ENCODE measurements around the gene SLC7A6.
"Not testable (repeated sequence)": the region's sequence is repeated elsewhere in the genome, so short reads cannot be mapped to it uniquely, and the experiment has no call there.

Gene SLC7A6

DNA sequence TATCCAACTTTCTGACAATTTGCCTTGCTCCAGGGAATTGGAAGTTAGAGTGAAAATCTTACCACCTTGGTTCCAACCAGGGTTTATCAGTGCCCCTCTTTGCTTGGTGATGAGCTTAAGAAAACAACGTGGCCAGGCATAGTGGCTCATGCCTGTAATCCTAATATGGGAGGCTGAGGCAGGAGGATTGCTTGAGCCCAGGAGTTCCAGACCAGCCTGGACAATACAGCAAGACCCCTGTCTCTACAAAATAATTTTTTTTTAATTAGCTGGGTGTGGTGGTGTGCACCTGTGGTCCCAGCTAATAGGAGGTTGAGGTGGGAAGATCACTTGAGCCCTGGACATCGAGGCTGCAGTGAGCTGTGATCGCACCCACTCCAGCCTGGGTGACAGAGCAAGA, 21.4 kb downstream of the SLC7A6 start:
- ATAC-seq (replicated peaks), result no peak
- DNase-seq, result no peak
- Mint-ChIP-seq H3K27ac (peak overlapping the region; percentile 85 to 88), H3K4me3 (peak overlapping the region; percentile 61 to 79), H3K27me3 (no peaks in the 10 kb centered on the region), H3K36me3 (ENCODE audit: insufficient read depth) (peaks cover 43% of the 10 kb centered on the region), H3K9me3 (no peaks in the 10 kb centered on the region), H3K4me1 (ENCODE audit: low read depth in 2 of 2) (peaks cover 67 to 78% of the 10 kb centered on the region in 2 donors)

DNA sequence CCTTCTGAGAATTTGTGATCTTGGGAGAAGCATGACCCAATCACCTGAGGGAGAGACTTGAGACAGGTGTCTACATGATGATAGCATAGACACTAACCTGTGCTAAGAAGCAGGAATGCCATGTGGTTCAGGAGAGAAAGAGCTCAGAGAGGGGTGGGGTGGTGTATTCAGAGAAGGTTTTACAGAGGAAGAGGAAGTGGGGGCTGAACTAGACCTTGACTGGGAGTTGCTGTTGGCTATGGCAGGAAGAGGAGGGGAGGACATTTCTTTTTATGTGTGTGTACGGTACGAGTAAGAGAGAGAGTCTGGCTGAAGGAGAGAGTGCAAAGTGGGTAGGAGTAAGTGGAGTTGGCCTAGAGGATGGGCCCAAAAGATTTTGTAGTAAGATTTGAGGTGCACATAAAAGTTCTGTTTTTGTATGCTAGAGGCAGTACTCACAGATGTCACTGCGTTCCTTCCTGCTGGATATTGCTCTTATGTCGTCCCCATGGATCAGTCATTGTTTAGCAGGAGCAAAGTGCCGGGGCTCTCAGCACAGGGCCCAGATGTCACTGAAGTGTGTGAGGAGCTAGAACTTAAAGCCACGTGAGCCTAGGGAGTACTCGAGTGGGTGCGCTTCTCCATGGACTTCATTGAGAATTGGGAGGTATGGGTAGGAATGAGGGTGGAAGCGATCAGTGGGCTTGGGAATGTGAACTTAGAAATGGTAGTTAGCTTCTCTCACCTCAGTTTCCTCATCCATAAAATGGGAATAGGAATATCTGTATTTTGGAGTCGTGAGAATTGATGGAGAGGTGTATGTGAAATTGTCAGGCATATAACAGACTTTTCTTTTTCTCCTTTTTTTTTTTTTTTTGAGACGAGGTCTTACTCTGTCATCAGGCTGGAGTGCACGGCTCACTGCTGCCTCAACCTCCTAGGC, 22.1 kb downstream of the SLC7A6 start:
- H3K27ac Mint-ChIP-seq, result peak overlapping the region; percentile 85 to 88
- ATAC-seq (replicated peaks) (peak; percentile 52), DNase-seq (no peak)
- H3K4me1 Mint-ChIP-seq (ENCODE audit: low read depth in 2 of 2), result peaks cover 65 to 82% of the 10 kb centered on the region in 2 donors
- H3K4me3 Mint-ChIP-seq, result peak overlapping the region; percentile 61 to 79
- H3K9me3 Mint-ChIP-seq, result no peaks in the 10 kb centered on the region
- peaks cover 37% of the 10 kb centered on the region for H3K36me3 Mint-ChIP-seq (ENCODE audit: insufficient read depth)
- H3K27me3 Mint-ChIP-seq, result no peaks in the 10 kb centered on the region

DNA sequence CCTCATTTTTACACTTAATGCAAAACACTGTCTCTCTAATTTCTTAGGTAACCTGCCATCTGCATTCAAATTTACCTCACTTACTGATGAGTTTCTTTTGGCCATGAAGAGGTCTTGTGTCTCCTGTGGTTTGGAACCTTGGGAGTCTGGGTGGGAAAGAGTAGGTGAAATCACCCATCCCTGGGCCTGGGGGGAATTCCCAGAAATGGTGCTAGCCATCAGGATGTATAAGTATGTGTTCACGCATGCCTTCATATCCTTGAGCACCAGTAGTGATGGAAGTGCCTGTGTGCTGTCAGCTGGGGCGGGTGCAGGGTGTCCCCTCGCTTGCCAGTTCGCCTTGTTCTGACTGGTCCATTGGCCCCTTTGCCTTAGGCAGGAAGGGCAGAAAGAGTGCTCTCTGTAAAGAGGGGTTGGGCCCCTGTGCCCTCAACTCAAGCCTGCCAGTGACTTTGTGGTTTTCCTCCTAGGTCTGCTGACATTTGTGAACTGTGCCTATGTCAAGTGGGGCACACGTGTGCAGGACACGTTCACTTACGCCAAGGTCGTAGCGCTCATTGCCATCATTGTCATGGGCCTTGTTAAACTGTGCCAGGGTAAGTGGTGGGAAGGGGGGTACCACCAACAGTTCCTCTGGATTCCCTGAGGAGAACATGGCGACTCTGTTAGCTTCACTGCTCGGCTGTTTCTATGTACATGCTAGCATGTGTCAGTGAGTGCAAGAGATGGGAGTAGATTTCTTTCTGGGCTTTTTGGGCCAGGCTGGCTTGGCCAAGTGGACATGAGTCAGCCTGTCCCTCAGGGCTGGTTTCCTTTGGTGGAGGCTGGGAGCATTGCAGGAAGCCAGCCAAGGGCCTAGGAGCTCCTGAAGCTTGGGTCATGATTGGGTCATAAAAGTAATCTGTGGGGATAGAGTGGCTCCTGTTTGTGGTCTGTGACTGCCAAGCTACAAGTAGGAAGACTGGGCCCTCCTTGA, 23.2 kb downstream of the SLC7A6 start:
- Mint-ChIP-seq H3K36me3 (ENCODE audit: insufficient read depth) (peaks cover 39% of the 10 kb centered on the region), H3K27me3 (no peaks in the 10 kb centered on the region), H3K4me3 (peak overlapping the region; percentile 61 to 79), H3K4me1 (ENCODE audit: low read depth in 2 of 2) (peaks cover 69 to 84% of the 10 kb centered on the region in 2 donors), H3K9me3 (no peaks in the 10 kb centered on the region), H3K27ac (peak overlapping the region; percentile 85 to 88)
- ATAC-seq (replicated peaks) (peak; percentile 60), DNase-seq (peak in 2 of 3 experiments; percentile 20 to 33)

DNA sequence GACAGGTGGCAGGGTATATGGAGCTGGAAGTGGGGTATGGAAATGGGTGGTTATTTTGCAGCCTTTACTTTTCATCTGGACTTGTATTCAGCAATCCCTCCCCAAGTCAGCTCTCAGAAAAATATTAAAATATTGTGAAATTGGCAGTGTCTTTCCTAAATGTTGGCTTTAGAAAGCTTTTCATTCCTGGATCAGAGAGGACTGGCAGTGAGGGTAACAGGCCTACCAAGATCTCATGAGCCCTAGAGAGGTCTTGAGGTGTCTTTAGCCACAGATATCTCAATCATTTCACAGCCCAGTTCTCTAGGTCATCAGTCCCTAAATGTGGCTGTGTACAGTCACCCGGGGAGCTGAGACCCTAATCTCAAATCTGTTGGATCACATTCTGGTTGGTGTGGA, 23.9 kb downstream of the SLC7A6 start:
- Mint-ChIP-seq H3K36me3 (ENCODE audit: insufficient read depth) (peaks cover 43% of the 10 kb centered on the region), H3K4me1 (ENCODE audit: low read depth in 2 of 2) (peaks cover 64 to 81% of the 10 kb centered on the region in 2 donors), H3K27me3 (no peaks in the 10 kb centered on the region), H3K4me3 (peak overlapping the region; percentile 61 to 79), H3K9me3 (no peaks in the 10 kb centered on the region), H3K27ac (peak overlapping the region; percentile 85 to 88)
- ATAC-seq (replicated peaks) (no peak), DNase-seq (no peak)

DNA sequence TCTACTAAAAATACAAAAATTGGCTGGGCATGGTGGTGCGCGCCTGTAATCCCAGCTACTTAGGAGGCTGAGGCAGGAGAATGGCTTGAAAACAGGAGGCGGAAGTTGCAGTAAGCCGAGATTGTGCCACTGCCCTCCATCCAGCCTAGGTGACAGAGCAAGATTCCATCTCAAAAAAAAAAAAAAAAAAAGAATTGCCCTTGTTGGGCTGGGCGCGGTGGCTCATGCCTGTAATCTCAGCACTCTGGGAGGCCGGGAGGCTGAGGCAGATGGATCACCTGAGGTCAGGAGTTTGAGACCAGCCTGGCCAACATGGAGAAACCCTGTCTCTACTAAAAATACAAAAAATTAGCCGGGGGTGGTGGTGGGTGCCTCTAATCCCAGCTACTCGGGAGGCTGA, 24.5 kb downstream of the SLC7A6 start:
- Mint-ChIP-seq H3K4me1 (ENCODE audit: low read depth in 2 of 2) (peaks cover 62 to 75% of the 10 kb centered on the region in 2 donors), H3K27ac (peak overlapping the region; percentile 88 to 90), H3K36me3 (ENCODE audit: insufficient read depth) (peaks cover 47% of the 10 kb centered on the region), H3K4me3 (peak overlapping the region; percentile 52 to 57)
- not testable (repeated sequence) for ATAC-seq (replicated peaks); DNase-seq; H3K9me3 Mint-ChIP-seq; H3K27me3 Mint-ChIP-seq

DNA sequence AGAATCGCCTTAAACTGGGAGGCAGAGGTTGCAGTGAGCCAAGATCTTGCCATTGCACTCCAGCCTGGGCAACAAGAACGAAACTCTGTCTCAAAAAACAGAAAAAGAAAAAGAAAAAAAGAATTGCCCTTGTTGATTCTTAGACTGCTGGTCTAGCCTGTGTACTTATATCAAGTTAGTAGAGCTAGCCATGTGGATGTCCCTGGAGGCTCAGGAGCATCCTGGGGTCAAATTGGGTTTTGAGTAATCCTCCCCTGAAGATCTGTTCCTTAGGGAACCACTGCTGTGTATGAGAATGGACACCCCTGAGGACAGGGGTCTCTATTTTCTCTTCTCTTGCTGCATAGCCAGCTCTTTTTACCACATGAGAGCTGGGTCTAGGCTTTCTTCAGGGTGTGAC, 24.9 kb downstream of the SLC7A6 start:
- ATAC-seq (replicated peaks) (no peak), DNase-seq (no peak)
- no peaks in the 10 kb centered on the region for H3K9me3 Mint-ChIP-seq
- peaks cover 63 to 73% of the 10 kb centered on the region in 2 donors for H3K4me1 Mint-ChIP-seq (ENCODE audit: low read depth in 2 of 2)
- H3K36me3 Mint-ChIP-seq (ENCODE audit: insufficient read depth), result peaks cover 49% of the 10 kb centered on the region
- H3K27me3 Mint-ChIP-seq, result no peaks in the 10 kb centered on the region
- H3K27ac Mint-ChIP-seq, result peak overlapping the region; percentile 88 to 90
- peak overlapping the region; percentile 52 to 57 for H3K4me3 Mint-ChIP-seq

DNA sequence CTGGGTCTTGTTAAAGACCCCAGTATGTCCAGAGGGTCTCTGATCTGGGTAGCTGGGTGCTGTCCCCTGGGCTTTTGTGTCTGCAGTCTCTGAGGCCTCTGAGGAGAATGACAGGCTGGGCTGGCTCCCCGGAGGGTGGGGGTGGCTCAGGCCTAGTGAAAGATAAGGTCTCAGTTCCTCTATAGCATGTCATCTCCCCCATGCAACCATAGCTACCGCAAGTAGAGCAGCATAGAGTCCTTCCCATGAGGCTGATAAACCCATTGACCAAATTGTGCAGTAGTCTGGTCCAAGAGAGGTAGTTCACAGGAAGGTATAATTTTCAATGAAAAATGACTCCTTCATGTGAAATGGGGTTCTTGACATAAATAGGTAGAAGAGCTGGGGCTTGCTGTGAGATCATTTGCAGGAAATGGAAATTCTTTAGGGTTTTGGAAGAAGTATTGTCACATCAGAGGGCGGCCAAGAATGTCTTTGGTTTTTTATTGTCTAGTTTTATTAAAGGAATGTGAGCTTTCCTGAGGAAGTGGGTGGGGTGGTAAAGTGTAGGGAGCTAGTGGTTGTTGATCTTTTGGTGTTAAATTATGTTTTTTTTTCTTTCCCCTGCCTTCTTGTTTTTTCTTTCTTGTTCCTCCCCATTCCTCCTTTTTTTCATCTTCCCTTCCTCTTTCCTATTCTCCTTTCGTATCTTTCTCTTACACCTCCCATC, 25.4 kb downstream of the SLC7A6 start:
- no peaks in the 10 kb centered on the region for H3K9me3 Mint-ChIP-seq
- DNase-seq, result peak; percentile 15 to 42 (median 33)
- H3K4me1 Mint-ChIP-seq (ENCODE audit: low read depth in 2 of 2), result peaks cover 61 to 70% of the 10 kb centered on the region in 2 donors

DNA sequence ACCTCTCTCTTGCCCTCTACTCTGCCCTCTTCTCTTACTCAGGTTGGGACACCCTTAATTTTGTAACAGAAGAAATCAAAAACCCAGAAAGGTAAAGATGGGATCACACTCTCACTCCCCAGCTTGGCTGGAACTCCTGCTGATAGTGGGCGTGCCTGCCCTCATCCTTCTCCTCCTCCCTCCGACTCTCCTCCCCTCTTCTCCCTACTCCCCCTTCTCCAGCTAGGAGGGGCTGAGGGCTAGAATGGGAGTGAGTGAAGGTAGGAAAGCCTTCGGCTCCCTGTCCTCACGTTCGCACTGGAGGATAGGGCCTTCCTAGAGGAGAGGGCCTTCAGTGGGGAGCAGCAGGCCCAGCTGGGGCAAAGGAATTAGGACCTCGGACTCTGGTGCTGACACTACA, 26.1 kb downstream of the SLC7A6 start:
- H3K27ac Mint-ChIP-seq, result peak overlapping the region; percentile 88 to 90
- no peaks in the 10 kb centered on the region for H3K27me3 Mint-ChIP-seq
- no peaks in the 10 kb centered on the region for H3K9me3 Mint-ChIP-seq
- H3K36me3 Mint-ChIP-seq (ENCODE audit: insufficient read depth), result peaks cover 58% of the 10 kb centered on the region
- peak overlapping the region; percentile 52 to 57 for H3K4me3 Mint-ChIP-seq
- H3K4me1 Mint-ChIP-seq (ENCODE audit: low read depth in 2 of 2), result peaks cover 57 to 65% of the 10 kb centered on the region in 2 donors
- ATAC-seq (replicated peaks) (no peak), DNase-seq (no peak)

More for the DNA sequence above, 25.4 kb downstream of the SLC7A6 start:
- Mint-ChIP-seq H3K27me3 (no peaks in the 10 kb centered on the region), H3K36me3 (ENCODE audit: insufficient read depth) (peaks cover 52% of the 10 kb centered on the region), H3K27ac (peak overlapping the region; percentile 88 to 90), H3K4me3 (peak overlapping the region; percentile 52 to 57)
- peak; percentile 73 for ATAC-seq (replicated peaks)

DNA sequence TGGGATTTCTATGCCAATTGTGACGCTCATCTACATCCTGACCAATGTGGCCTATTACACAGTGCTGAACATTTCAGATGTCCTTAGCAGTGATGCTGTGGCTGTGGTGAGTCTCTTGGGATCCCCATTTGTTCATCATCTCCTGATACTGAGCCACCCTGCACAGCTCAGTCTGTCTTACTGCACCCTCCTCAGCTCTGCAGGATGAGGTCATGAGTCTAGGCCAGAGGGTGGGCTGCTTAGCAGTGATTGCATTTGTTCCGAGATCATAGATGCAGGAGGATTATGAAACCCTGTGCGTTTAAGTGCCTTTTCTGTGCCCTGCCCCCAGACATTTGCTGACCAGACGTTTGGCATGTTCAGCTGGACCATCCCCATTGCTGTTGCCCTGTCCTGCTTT, 26.9 kb downstream of the SLC7A6 start:
- ATAC-seq (replicated peaks) (no peak), DNase-seq (no peak)
- no peaks in the 10 kb centered on the region for H3K9me3 Mint-ChIP-seq
- peak overlapping the region; percentile 63 to 74 for H3K27ac Mint-ChIP-seq
- peak overlapping the region; percentile 14 to 52 for H3K4me3 Mint-ChIP-seq
- H3K27me3 Mint-ChIP-seq, result no peaks in the 10 kb centered on the region
- H3K4me1 Mint-ChIP-seq (ENCODE audit: low read depth in 2 of 2), result peaks cover 54 to 57% of the 10 kb centered on the region in 2 donors
- peaks cover 66% of the 10 kb centered on the region for H3K36me3 Mint-ChIP-seq (ENCODE audit: insufficient read depth)

DNA sequence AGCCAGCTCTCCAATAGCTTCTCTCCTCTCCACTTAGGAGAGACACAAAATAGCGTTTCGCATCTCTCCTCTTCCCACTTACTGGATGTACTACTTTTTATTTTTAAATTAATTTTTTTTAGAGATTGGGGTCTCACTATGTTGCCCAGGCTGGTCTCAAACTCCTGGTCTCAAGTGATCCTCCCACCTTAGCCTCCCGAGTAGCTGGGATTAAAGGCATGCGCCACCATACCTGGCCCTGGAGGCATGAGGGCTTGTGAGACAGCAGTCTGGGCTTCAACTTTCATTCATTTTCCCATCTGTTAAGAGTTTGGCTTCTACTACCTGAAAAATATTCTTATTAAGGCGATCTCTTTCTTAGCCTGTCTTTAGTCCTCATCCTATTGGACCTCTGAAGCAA, 28.1 kb downstream of the SLC7A6 start:
- Mint-ChIP-seq H3K36me3 (ENCODE audit: insufficient read depth) (peaks cover 72% of the 10 kb centered on the region), H3K27me3 (no peaks in the 10 kb centered on the region), H3K4me1 (ENCODE audit: low read depth in 2 of 2) (peaks cover 45 to 47% of the 10 kb centered on the region in 2 donors), H3K9me3 (no peaks in the 10 kb centered on the region), H3K4me3 (no peak overlapping the region), H3K27ac (peak overlapping the region; percentile 63 to 74)
- no peak for ATAC-seq (replicated peaks)
- no peak for DNase-seq

DNA sequence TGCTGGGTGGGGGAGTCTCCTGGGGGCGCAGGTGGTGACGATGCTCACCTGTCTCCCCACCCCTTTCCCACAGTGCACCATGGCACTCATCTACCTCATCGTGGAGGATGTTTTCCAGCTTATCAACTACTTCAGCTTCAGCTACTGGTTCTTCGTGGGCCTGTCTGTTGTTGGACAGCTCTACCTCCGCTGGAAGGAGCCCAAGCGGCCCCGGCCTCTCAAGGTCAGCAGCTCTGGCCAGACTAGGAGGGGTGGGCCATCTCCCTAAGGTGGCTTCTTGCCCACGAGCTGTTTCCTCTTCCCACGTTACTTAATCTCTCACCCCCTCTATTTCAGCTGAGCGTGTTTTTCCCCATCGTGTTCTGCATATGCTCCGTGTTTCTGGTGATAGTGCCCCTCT, 32.0 kb downstream of the SLC7A6 start:
- Mint-ChIP-seq H3K9me3 (no peaks in the 10 kb centered on the region), H3K27me3 (no peaks in the 10 kb centered on the region), H3K27ac (peak overlapping the region; percentile 62), H3K36me3 (ENCODE audit: insufficient read depth) (peaks cover 84% of the 10 kb centered on the region), H3K4me3 (no peak overlapping the region), H3K4me1 (ENCODE audit: low read depth in 2 of 2) (peaks cover 18 to 21% of the 10 kb centered on the region in 2 donors)
- ATAC-seq (replicated peaks), result no peak
- no peak for DNase-seq

DNA sequence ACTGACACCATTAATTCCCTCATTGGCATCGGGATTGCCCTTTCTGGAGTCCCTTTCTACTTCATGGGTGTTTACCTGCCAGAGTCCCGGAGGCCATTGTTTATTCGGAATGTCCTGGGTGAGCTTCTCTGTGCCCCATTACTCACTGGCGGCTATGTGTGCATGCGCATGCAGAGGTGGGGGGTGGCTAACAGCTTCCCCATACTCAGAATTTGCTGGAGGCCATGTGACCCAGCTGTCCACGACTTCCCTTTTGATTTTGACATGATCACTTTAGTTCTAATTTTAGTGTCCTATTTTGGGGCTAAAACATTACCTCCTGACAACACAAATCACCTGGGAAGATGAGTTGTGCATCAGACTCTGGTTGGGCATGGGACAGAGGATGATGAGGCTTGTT, 32.4 kb downstream of the SLC7A6 start:
- H3K27ac Mint-ChIP-seq, result peak overlapping the region; percentile 62 to 68
- no peak overlapping the region for H3K4me3 Mint-ChIP-seq
- no peak for ATAC-seq (replicated peaks)
- DNase-seq, result no peak
- H3K9me3 Mint-ChIP-seq, result no peaks in the 10 kb centered on the region
- H3K4me1 Mint-ChIP-seq (ENCODE audit: low read depth in 2 of 2), result peaks cover 16 to 17% of the 10 kb centered on the region in 2 donors
- no peaks in the 10 kb centered on the region for H3K27me3 Mint-ChIP-seq
- H3K36me3 Mint-ChIP-seq (ENCODE audit: insufficient read depth), result peaks cover 86% of the 10 kb centered on the region

DNA sequence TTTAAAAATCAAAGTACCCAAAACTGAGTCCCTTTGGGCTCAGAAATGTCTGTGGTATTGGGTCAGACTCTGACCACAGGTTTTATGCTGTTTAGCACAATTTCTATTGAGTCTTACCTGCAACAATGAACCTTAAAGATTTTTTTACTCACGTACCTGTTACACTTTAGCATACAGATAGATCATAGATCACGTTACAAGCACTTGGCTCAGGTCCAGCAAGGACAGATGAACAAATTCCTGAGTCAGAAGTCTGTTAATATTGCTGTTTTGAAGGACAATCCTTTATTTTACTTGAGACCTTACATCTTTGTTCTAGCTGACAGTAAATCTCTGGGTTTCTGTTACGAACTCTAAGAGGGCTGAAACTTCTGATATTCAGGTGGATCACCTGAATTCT, 33.6 kb downstream of the SLC7A6 start:
- Mint-ChIP-seq H3K27ac (peak overlapping the region; percentile 62 to 68), H3K36me3 (ENCODE audit: insufficient read depth) (peaks cover 86% of the 10 kb centered on the region), H3K9me3 (no peaks in the 10 kb centered on the region), H3K4me3 (no peak overlapping the region), H3K27me3 (no peaks in the 10 kb centered on the region), H3K4me1 (ENCODE audit: low read depth in 2 of 2) (peaks cover 10 to 12% of the 10 kb centered on the region in 2 donors)
- DNase-seq, result no peak
- no peak for ATAC-seq (replicated peaks)

Data from effector memory CD8-positive, alpha-beta T cell (primary cell).